Activated naive CD8-positive, alpha-beta T cell treated with anti-CD3 and anti-CD28 coated beads for 36 hours (primary cell): ENCODE measurements around the gene GRHL1. TPM values are rescaled to one million over a fixed set of nuclear protein-coding genes. Genes with fewer than 3 reads are reported as not detected.

Experiments used
- total RNA-seq, 2 experiments: library from RNA; stranded (reverse); gene quantifications; one replicate each; pipeline ENCODE4 v1.2.3, GENCODE V29; 2021

The GRHL1 gene
- total RNA-seq, 2 experiments from 2014 or later: 0.49 to 0.76 TPM

Other genes with a start within 250 kb of the GRHL1 start
- gene TAF1B, start 108.2 kb upstream of the GRHL1 start, total RNA-seq: 10 to 100 TPM; 23.0 to 25.3 TPM
- gene KLF11, start 91.9 kb downstream of the GRHL1 start, total RNA-seq: 1 to 10 TPM; 3.7 to 3.9 TPM
- not detected for gene CYS1, start 128.7 kb downstream of the GRHL1 start, total RNA-seq
- gene RRM2, start 171.0 kb downstream of the GRHL1 start, total RNA-seq: 100 to 1,000 TPM; 414 to 424 TPM